Measurements from ENCODE around the gene NDFIP2. TPM values are rescaled to one million over a fixed set of nuclear protein-coding genes. Genes with fewer than 3 reads are reported as not detected.

Gene NDFIP2
- polyA plus RNA-seq, 3 donors: 54.5 to 59.0 (median 54.9) TPM

GRCh38 chr13:79491715-79492114 lies 10.8 kb downstream of the NDFIP2 start:
- DNase-seq: no peak

GRCh38 chr13:79492313-79492798 lies 11.4 kb downstream of the NDFIP2 start:
- no peak for DNase-seq

- no peak for DNase-seq
These were observed 12.1 kb downstream of the NDFIP2 start for GRCh38 chr13:79492918-79493594.

GRCh38 chr13:79496188-79496587 lies 15.2 kb downstream of the NDFIP2 start:
- no peak for DNase-seq

GRCh38 chr13:79497064-79497463 lies 16.1 kb downstream of the NDFIP2 start:
- DNase-seq: no peak

- DNase-seq: no peak
These were observed 16.9 kb downstream of the NDFIP2 start for GRCh38 chr13:79497852-79498251.

GRCh38 chr13:79500829-79501228 lies 19.9 kb downstream of the NDFIP2 start:
- DNase-seq: no peak

- no peak for DNase-seq
These were observed 20.7 kb downstream of the NDFIP2 start for GRCh38 chr13:79501538-79502232.

- no peak for DNase-seq
These were observed 22.0 kb downstream of the NDFIP2 start for GRCh38 chr13:79502859-79503468.

- no peak for DNase-seq
These were observed 22.6 kb downstream of the NDFIP2 start for GRCh38 chr13:79503473-79504017.

GRCh38 chr13:79508224-79508961 lies 27.4 kb downstream of the NDFIP2 start:
- no peak for DNase-seq

GRCh38 chr13:79511611-79512010 lies 30.7 kb downstream of the NDFIP2 start:
- DNase-seq: no peak

- no peak for DNase-seq
These were observed 32.0 kb downstream of the NDFIP2 start for GRCh38 chr13:79512950-79513349.

- no peak for DNase-seq
These were observed 35.6 kb downstream of the NDFIP2 start for GRCh38 chr13:79516595-79516994.

- DNase-seq: no peak
These were observed 38.3 kb downstream of the NDFIP2 start for GRCh38 chr13:79519255-79519654.

GRCh38 chr13:79522583-79522982 lies 41.6 kb downstream of the NDFIP2 start:
- DNase-seq: no peak

- DNase-seq: no peak
These were observed 44.3 kb downstream of the NDFIP2 start for GRCh38 chr13:79525064-79525857.

GRCh38 chr13:79527698-79528097 lies 46.7 kb downstream of the NDFIP2 start:
- no peak for DNase-seq

- no peak for DNase-seq
These were observed 47.4 kb downstream of the NDFIP2 start for GRCh38 chr13:79528356-79528755.

- DNase-seq: no peak
These were observed 47.8 kb downstream of the NDFIP2 start for GRCh38 chr13:79528759-79529191.

GRCh38 chr13:79529817-79530216 lies 48.9 kb downstream of the NDFIP2 start:
- DNase-seq: no peak
